NCI-H2196 (cell line): ENCODE data around the gene KCNJ5.

Source experiments
- DNase-seq: peaks from one replicate; lab custom pipeline; 2025; ENCODE audit not compliant: unreplicated experiment; lab: John Stamatoyannopoulos, UW

Gene KCNJ5

GRCh38 chr11:128871168-128871610 lies 20.0 kb upstream of the KCNJ5 start:
- DNase-seq, result no peak

GRCh38 chr11:128872094-128872493 lies 19.1 kb upstream of the KCNJ5 start:
- DNase-seq, result no peak

- no peak for DNase-seq
These were observed 18.6 kb upstream of the KCNJ5 start for GRCh38 chr11:128872594-128872993.

- DNase-seq, result no peak
These were observed 16.7 kb upstream of the KCNJ5 start for GRCh38 chr11:128874427-128874826.

- no peak for DNase-seq
These were observed 15.0 kb upstream of the KCNJ5 start for GRCh38 chr11:128876133-128876650.

- DNase-seq, result no peak
These were observed 13.4 kb upstream of the KCNJ5 start for GRCh38 chr11:128877726-128878125.

- DNase-seq, result no peak
These were observed 12.7 kb upstream of the KCNJ5 start for GRCh38 chr11:128878455-128878854.

- no peak for DNase-seq
These were observed 11.3 kb upstream of the KCNJ5 start for GRCh38 chr11:128879817-128880216.

GRCh38 chr11:128881221-128881620 lies 9.9 kb upstream of the KCNJ5 start:
- DNase-seq, result no peak

GRCh38 chr11:128882451-128882850 lies 8.7 kb upstream of the KCNJ5 start:
- DNase-seq, result no peak

GRCh38 chr11:128884054-128884453 lies 7.1 kb upstream of the KCNJ5 start:
- DNase-seq, result no peak

- DNase-seq, result peak; percentile 83
These were observed 6.3 kb upstream of the KCNJ5 start for GRCh38 chr11:128884703-128885338.

- DNase-seq, result peak; percentile 29
These were observed 4.6 kb upstream of the KCNJ5 start for GRCh38 chr11:128886406-128887124.

- no peak for DNase-seq
These were observed 2.8 kb upstream of the KCNJ5 start for GRCh38 chr11:128888034-128888985.

GRCh38 chr11:128889657-128890213 lies 1.4 kb upstream of the KCNJ5 start:
- no peak for DNase-seq

GRCh38 chr11:128890216-128890542 lies 977 bp upstream of the KCNJ5 start:
- DNase-seq, result no peak

GRCh38 chr11:128891913-128892398 lies 800 bp downstream of the KCNJ5 start:
- no peak for DNase-seq

- no peak for DNase-seq
These were observed 1.9 kb downstream of the KCNJ5 start for GRCh38 chr11:128892866-128893565.

GRCh38 chr11:128893578-128894285 lies 2.6 kb downstream of the KCNJ5 start:
- no peak for DNase-seq

GRCh38 chr11:128894286-128894681 lies 3.1 kb downstream of the KCNJ5 start:
- no peak for DNase-seq
